ENCODE results near the gene MINDY3.
"Not testable (repeated sequence)": the region's sequence is repeated elsewhere in the genome, so short reads cannot be mapped to it uniquely, and the experiment has no call there.

MINDY3 gene

GRCh38 chr10:15774534-15774933 is 85.8 kb downstream of the MINDY3 start:
- not testable (repeated sequence) for DNase-seq

GRCh38 chr10:15764892-15765454 is 95.3 kb downstream of the MINDY3 start:
- no peak for DNase-seq

GRCh38 chr10:15763006-15763405 is 97.3 kb downstream of the MINDY3 start:
- DNase-seq = no peak

GRCh38 chr10:15762239-15762638 is 98.1 kb downstream of the MINDY3 start:
- DNase-seq = not testable (repeated sequence)

- DNase-seq = not testable (repeated sequence)
Observed at GRCh38 chr10:15761224-15761623, 99.1 kb downstream of the MINDY3 start.

GRCh38 chr10:15760681-15761080 is 99.6 kb downstream of the MINDY3 start:
- DNase-seq = no peak

- DNase-seq = no peak
Observed at GRCh38 chr10:15759265-15759664, 101.0 kb downstream of the MINDY3 start.

- no peak for DNase-seq
Observed at GRCh38 chr10:15758618-15759017, 101.7 kb downstream of the MINDY3 start.

GRCh38 chr10:15754937-15755336 is 105.4 kb downstream of the MINDY3 start:
- DNase-seq = no peak

GRCh38 chr10:15751046-15751445 is 109.3 kb downstream of the MINDY3 start:
- no peak for DNase-seq

GRCh38 chr10:15748126-15748525 is 112.2 kb downstream of the MINDY3 start:
- DNase-seq = no peak

- no peak for DNase-seq
Observed at GRCh38 chr10:15747632-15748031, 112.7 kb downstream of the MINDY3 start.

- DNase-seq = no peak
Observed at GRCh38 chr10:15745751-15746150, 114.6 kb downstream of the MINDY3 start.

- no peak for DNase-seq
Observed at GRCh38 chr10:15744217-15744865, 116.0 kb downstream of the MINDY3 start.

- no peak for DNase-seq
Observed at GRCh38 chr10:15743443-15743842, 116.9 kb downstream of the MINDY3 start.

GRCh38 chr10:15742836-15743235 is 117.5 kb downstream of the MINDY3 start:
- no peak for DNase-seq

GRCh38 chr10:15742102-15742501 is 118.2 kb downstream of the MINDY3 start:
- no peak for DNase-seq

- DNase-seq = no peak
Observed at GRCh38 chr10:15741581-15741980, 118.7 kb downstream of the MINDY3 start.

- no peak for DNase-seq
Observed at GRCh38 chr10:15740261-15740660, 120.0 kb downstream of the MINDY3 start.

- DNase-seq = no peak
Observed at GRCh38 chr10:15739254-15739970, 120.9 kb downstream of the MINDY3 start.

GRCh38 chr10:15738270-15738925 is 121.9 kb downstream of the MINDY3 start:
- no peak for DNase-seq

GRCh38 chr10:15737656-15738055 is 122.7 kb downstream of the MINDY3 start:
- no peak for DNase-seq

- DNase-seq = no peak
Observed at GRCh38 chr10:15735763-15736162, 124.5 kb downstream of the MINDY3 start.

GRCh38 chr10:15730341-15730740 is 130.0 kb downstream of the MINDY3 start:
- no peak for DNase-seq
